WTC11 (cell line): Measurements from ENCODE around the gene NDUFB8. TPM values are rescaled to one million over a fixed set of nuclear protein-coding genes. Genes with fewer than 3 reads are reported as not detected.

Experiments used
- ATAC-seq: fragments of 200-7000 bp; cut with Tn5 transposase; 2 replicates; pipeline ENCODE4 v1.10.0; 2021; ENCODE audit warnings: mild to moderate bottlenecking, moderate library complexity
- CTCF ChIA-PET: fragments of 300-600 bp; sonication (Branson Sonifier 250); formaldehyde crosslinking; loops from one replicate; lab custom pipeline; 2021; ENCODE audit warnings: antibody characterized with exemption; lab: Charles Lee
- POLR2A ChIA-PET: fragments of 350-600 bp; sonication (Branson Sonifier 250); formaldehyde crosslinking; loops from one replicate; lab custom pipeline; 2021; ENCODE audit warnings: antibody characterized with exemption; lab: Charles Lee
- DNase-seq: peaks from one replicate; pipeline ENCODE4 v3.0.0; 2021; ENCODE audit warnings: low spot score
- H3K27ac Mint-ChIP-seq: 2 replicates; pipeline ENCODE4 v1.8.0; 2021; ENCODE audit warnings: mixed read lengths
- H3K27me3 Mint-ChIP-seq: 2 replicates; pipeline ENCODE4 v1.8.0; 2021; ENCODE audit warnings: low read depth, mild to moderate bottlenecking, moderate library complexity, mixed read lengths
- H3K36me3 Mint-ChIP-seq: 2 replicates; pipeline ENCODE4 v1.8.0; 2021; ENCODE audit warnings: mixed read lengths
- H3K4me1 Mint-ChIP-seq: 2 replicates; pipeline ENCODE4 v1.8.0; 2022; ENCODE audit warnings: mixed read lengths
- H3K4me3 Mint-ChIP-seq: 2 replicates; pipeline ENCODE4 v1.8.0; 2021; ENCODE audit warnings: mild to moderate bottlenecking, moderate library complexity, mixed read lengths
- H3K9me3 Mint-ChIP-seq: 2 replicates; pipeline ENCODE4 v1.8.0; 2021; ENCODE audit warnings: mixed read lengths
- ATF6 ChIP-seq: sonication (generic); formaldehyde crosslinking; IDR thresholded peaks from 2 replicates; pipeline ENCODE4 v1.8.1; 2023; ENCODE audit warnings: mild to moderate bottlenecking, missing genetic modification reagents
- E2F5 ChIP-seq: sonication (generic); formaldehyde crosslinking; IDR thresholded peaks from 2 replicates; pipeline ENCODE4 v1.8.1; 2022; ENCODE audit warnings: mild to moderate bottlenecking, moderate library complexity, missing genetic modification reagents
- ESRRA ChIP-seq: sonication (generic); formaldehyde crosslinking; IDR thresholded peaks from 2 replicates; pipeline ENCODE4 v1.8.1; 2022; ENCODE audit warnings: mild to moderate bottlenecking, missing genetic modification reagents, borderline replicate concordance
- ETV6 ChIP-seq: sonication (generic); formaldehyde crosslinking; IDR thresholded peaks from 2 replicates; pipeline ENCODE4 v1.8.1; 2022; ENCODE audit warnings: mild to moderate bottlenecking, missing genetic modification reagents
- FOXP1 ChIP-seq: sonication (generic); formaldehyde crosslinking; IDR thresholded peaks from 2 replicates; pipeline ENCODE4 v1.8.0; 2022; ENCODE audit warnings: missing genetic modification reagents, mild to moderate bottlenecking, moderate library complexity, borderline replicate concordance
- GRHL2 ChIP-seq: fragments of 250-450 bp; sonication (Bioruptor Pico); IDR thresholded peaks from 2 replicates; pipeline ENCODE4 v1.8.0; 2022; ENCODE audit warnings: mild to moderate bottlenecking, moderate library complexity; ENCODE audit not compliant: insufficient replicate concordance, severe bottlenecking
- JAZF1 ChIP-seq: fragments of 250-450 bp; sonication (Bioruptor Pico); IDR thresholded peaks from 2 replicates; pipeline ENCODE4 v1.9.0; 2021; ENCODE audit warnings: moderate library complexity, mild to moderate bottlenecking, inconsistent platforms
- KAT7 ChIP-seq: sonication (generic); formaldehyde crosslinking; IDR thresholded peaks from 2 replicates; pipeline ENCODE4 v1.8.1; 2023; ENCODE audit warnings: missing genetic modification reagents, mild to moderate bottlenecking, borderline replicate concordance
- MAX ChIP-seq: sonication (generic); formaldehyde crosslinking; IDR thresholded peaks from 2 replicates; pipeline ENCODE4 v1.8.0; 2022; ENCODE audit warnings: mild to moderate bottlenecking, missing genetic modification reagents
- NFATC4 ChIP-seq: fragments of 250-450 bp; sonication (Bioruptor Pico); IDR thresholded peaks from 2 replicates; pipeline ENCODE4 v1.9.0; 2021; ENCODE audit warnings: mild to moderate bottlenecking
- NFE2L1 ChIP-seq: sonication (generic); formaldehyde crosslinking; IDR thresholded peaks from 2 replicates; pipeline ENCODE4 v1.8.1; 2023; ENCODE audit warnings: missing genetic modification reagents
- SP1 ChIP-seq: sonication (generic); formaldehyde crosslinking; conservative IDR thresholded peaks from 2 replicates; pipeline ENCODE4 v1.8.1; 2022; ENCODE audit warnings: missing genetic modification reagents
- TCF7 ChIP-seq: sonication (generic); formaldehyde crosslinking; IDR thresholded peaks from 2 replicates; pipeline ENCODE4 v1.8.0; 2022; ENCODE audit warnings: mild to moderate bottlenecking, low read depth, missing genetic modification reagents, moderate library complexity
- ZBTB21 ChIP-seq: sonication (generic); formaldehyde crosslinking; IDR thresholded peaks from 2 replicates; pipeline ENCODE4 v1.8.1; 2023; ENCODE audit warnings: mild to moderate bottlenecking, missing genetic modification reagents, borderline replicate concordance
- ZBTB43 ChIP-seq: sonication (generic); formaldehyde crosslinking; IDR thresholded peaks from 2 replicates; pipeline ENCODE4 v1.8.1; 2023; ENCODE audit warnings: mild to moderate bottlenecking, missing genetic modification reagents
- ZNF121 ChIP-seq: sonication (generic); formaldehyde crosslinking; IDR thresholded peaks from 2 replicates; pipeline ENCODE4 v1.8.0; 2023; ENCODE audit warnings: missing genetic modification reagents
- ZNF232 ChIP-seq: sonication (generic); formaldehyde crosslinking; IDR thresholded peaks from 2 replicates; pipeline ENCODE4 v1.8.0; 2022; ENCODE audit warnings: mild to moderate bottlenecking, missing genetic modification reagents
- ZNF263 ChIP-seq: sonication (generic); formaldehyde crosslinking; IDR thresholded peaks from 2 replicates; pipeline ENCODE4 v1.8.1; 2022; ENCODE audit warnings: low read depth, mild to moderate bottlenecking, moderate library complexity, missing genetic modification reagents
- total RNA-seq: library from RNA; stranded (reverse); gene quantifications from 3 replicates; pipeline ENCODE4 v1.2.3, GENCODE V29; 2021
- TF ChIP-seq, protein P1 (sequence below): sonication (generic); formaldehyde crosslinking; IDR thresholded peaks from 2 replicates; pipeline ENCODE4 v1.8.1; 2023; ENCODE audit warnings: mild to moderate bottlenecking, moderate library complexity, missing genetic modification reagents
- TF ChIP-seq, protein P2 (sequence below): sonication (generic); formaldehyde crosslinking; IDR thresholded peaks from 2 replicates; pipeline ENCODE4 v1.8.0; 2023; ENCODE audit warnings: missing genetic modification reagents, mild to moderate bottlenecking, borderline replicate concordance
- TF ChIP-seq, protein P3 (sequence below): sonication (generic); formaldehyde crosslinking; IDR thresholded peaks from 2 replicates; pipeline ENCODE4 v1.8.1; 2023; ENCODE audit warnings: mild to moderate bottlenecking, missing genetic modification reagents, borderline replicate concordance

NDUFB8 gene
- total RNA-seq, 1 experiment from 2014 or later = 206 TPM

- CTCF ChIA-PET = interaction anchor here (0.6 to 4.1 kb wide), 78 partner anchors 8 to 907 kb away, joined by 3 to 134 read pairs (median 5); partner anchors contain the start of genes BLOC1S2, HIF1AN, NDUFB8 and SCD
- Mint-ChIP-seq H3K4me1 (0 out of 2 replicates have a peak, but pooled peaks cover 8% of the 10 kb centered on the region), H3K36me3 (peaks cover 2% of the 10 kb centered on the region), H3K27me3 (peaks cover 39% of the 10 kb centered on the region), H3K9me3 (no peaks in the 10 kb centered on the region), H3K27ac (no peak within 1 kb of the TSS), H3K4me3 (peak within 1 kb of the TSS; percentile 91)
- POLR2A ChIA-PET = interaction anchor here (0.6 kb wide), 1 partner anchor 16 kb away, joined by 3 read pairs; the partner anchor contains the start of gene HIF1AN
- DNase-seq = peak; percentile 77
- ATAC-seq = peak; percentile 80
- TF ChIP-seq ATF6 (CRISPR knock-in tag) (no peak), MAX (CRISPR knock-in tag) (peak; percentile 62), ZBTB21 (CRISPR knock-in tag) (0 out of 2 replicates have a peak, but pooled peaks have one; percentile 9), ZNF263 (CRISPR knock-in tag) (peak; percentile 61; the same call in 1 of the 2 replicates), FOXP1 (CRISPR knock-in tag) (peak; percentile 58; the same call in 1 of the 2 replicates), SP1 (CRISPR knock-in tag) (no peak; the same call in 1 of the 2 replicates), TCF7 (no peak), ZNF232 (CRISPR knock-in tag) (peak; percentile 72; the same call in 1 of the 2 replicates), ESRRA (CRISPR knock-in tag) (0 out of 2 replicates have a peak, but pooled peaks have one; percentile 35), NFE2L1 (CRISPR knock-in tag) (peak; percentile 71; the same call in 1 of the 2 replicates), ETV6 (CRISPR knock-in tag) (peak; percentile 50; the same call in 1 of the 2 replicates), E2F5 (CRISPR knock-in tag) (peak; percentile 68; the same call in 1 of the 2 replicates), JAZF1 (CRISPR knock-in tag) (no peak), KAT7 (CRISPR knock-in tag) (0 out of 2 replicates have a peak, but pooled peaks have one; percentile 76), GRHL2 (no peak), NFATC4 (0 out of 2 replicates have a peak, but pooled peaks have one; percentile 32), ZBTB43 (no peak), ZNF121 (CRISPR knock-in tag) (peak; percentile 95)
- TF ChIP-seq, protein P1, sequence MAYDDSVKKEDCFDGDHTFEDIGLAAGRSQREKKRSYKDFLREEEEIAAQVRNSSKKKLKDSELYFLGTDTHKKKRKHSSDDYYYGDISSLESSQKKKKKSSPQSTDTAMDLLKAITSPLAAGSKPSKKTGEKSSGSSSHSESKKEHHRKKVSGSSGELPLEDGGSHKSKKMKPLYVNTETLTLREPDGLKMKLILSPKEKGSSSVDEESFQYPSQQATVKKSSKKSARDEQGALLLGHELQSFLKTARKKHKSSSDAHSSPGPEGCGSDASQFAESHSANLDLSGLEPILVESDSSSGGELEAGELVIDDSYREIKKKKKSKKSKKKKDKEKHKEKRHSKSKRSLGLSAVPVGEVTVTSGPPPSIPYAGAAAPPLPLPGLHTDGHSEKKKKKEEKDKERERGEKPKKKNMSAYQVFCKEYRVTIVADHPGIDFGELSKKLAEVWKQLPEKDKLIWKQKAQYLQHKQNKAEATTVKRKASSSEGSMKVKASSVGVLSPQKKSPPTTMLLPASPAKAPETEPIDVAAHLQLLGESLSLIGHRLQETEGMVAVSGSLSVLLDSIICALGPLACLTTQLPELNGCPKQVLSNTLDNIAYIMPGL (CRISPR knock-in tag) = peak; percentile 86; the same call in 1 of the 2 replicates
- TF ChIP-seq, protein P2, sequence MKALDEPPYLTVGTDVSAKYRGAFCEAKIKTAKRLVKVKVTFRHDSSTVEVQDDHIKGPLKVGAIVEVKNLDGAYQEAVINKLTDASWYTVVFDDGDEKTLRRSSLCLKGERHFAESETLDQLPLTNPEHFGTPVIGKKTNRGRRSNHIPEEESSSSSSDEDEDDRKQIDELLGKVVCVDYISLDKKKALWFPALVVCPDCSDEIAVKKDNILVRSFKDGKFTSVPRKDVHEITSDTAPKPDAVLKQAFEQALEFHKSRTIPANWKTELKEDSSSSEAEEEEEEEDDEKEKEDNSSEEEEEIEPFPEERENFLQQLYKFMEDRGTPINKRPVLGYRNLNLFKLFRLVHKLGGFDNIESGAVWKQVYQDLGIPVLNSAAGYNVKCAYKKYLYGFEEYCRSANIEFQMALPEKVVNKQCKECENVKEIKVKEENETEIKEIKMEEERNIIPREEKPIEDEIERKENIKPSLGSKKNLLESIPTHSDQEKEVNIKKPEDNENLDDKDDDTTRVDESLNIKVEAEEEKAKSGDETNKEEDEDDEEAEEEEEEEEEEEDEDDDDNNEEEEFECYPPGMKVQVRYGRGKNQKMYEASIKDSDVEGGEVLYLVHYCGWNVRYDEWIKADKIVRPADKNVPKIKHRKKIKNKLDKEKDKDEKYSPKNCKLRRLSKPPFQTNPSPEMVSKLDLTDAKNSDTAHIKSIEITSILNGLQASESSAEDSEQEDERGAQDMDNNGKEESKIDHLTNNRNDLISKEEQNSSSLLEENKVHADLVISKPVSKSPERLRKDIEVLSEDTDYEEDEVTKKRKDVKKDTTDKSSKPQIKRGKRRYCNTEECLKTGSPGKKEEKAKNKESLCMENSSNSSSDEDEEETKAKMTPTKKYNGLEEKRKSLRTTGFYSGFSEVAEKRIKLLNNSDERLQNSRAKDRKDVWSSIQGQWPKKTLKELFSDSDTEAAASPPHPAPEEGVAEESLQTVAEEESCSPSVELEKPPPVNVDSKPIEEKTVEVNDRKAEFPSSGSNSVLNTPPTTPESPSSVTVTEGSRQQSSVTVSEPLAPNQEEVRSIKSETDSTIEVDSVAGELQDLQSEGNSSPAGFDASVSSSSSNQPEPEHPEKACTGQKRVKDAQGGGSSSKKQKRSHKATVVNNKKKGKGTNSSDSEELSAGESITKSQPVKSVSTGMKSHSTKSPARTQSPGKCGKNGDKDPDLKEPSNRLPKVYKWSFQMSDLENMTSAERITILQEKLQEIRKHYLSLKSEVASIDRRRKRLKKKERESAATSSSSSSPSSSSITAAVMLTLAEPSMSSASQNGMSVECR (CRISPR knock-in tag) = peak; percentile 80; the same call in 1 of the 2 replicates
- TF ChIP-seq, protein P3, sequence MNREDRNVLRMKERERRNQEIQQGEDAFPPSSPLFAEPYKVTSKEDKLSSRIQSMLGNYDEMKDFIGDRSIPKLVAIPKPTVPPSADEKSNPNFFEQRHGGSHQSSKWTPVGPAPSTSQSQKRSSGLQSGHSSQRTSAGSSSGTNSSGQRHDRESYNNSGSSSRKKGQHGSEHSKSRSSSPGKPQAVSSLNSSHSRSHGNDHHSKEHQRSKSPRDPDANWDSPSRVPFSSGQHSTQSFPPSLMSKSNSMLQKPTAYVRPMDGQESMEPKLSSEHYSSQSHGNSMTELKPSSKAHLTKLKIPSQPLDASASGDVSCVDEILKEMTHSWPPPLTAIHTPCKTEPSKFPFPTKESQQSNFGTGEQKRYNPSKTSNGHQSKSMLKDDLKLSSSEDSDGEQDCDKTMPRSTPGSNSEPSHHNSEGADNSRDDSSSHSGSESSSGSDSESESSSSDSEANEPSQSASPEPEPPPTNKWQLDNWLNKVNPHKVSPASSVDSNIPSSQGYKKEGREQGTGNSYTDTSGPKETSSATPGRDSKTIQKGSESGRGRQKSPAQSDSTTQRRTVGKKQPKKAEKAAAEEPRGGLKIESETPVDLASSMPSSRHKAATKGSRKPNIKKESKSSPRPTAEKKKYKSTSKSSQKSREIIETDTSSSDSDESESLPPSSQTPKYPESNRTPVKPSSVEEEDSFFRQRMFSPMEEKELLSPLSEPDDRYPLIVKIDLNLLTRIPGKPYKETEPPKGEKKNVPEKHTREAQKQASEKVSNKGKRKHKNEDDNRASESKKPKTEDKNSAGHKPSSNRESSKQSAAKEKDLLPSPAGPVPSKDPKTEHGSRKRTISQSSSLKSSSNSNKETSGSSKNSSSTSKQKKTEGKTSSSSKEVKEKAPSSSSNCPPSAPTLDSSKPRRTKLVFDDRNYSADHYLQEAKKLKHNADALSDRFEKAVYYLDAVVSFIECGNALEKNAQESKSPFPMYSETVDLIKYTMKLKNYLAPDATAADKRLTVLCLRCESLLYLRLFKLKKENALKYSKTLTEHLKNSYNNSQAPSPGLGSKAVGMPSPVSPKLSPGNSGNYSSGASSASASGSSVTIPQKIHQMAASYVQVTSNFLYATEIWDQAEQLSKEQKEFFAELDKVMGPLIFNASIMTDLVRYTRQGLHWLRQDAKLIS (CRISPR knock-in tag) = peak; percentile 36; the same call in 1 of the 2 replicates
These were observed 10.2 kb downstream of the NDUFB8 start, which contains the start of gene SEC31B for GRCh38 chr10:100519311-100520051. Gene SEC31B, minus strand, starts transcription at chr10:100519861. Its CDS starts 2,909 bp downstream, at chr10:100516952.
